ENCODE data around the gene CADM1.

CADM1 gene

GRCh38 chr11:115444542-115444941, 59.7 kb downstream of the CADM1 start:
- DNase-seq, result no peak

GRCh38 chr11:115439969-115440540, 64.2 kb downstream of the CADM1 start:
- DNase-seq, result no peak

DNA sequence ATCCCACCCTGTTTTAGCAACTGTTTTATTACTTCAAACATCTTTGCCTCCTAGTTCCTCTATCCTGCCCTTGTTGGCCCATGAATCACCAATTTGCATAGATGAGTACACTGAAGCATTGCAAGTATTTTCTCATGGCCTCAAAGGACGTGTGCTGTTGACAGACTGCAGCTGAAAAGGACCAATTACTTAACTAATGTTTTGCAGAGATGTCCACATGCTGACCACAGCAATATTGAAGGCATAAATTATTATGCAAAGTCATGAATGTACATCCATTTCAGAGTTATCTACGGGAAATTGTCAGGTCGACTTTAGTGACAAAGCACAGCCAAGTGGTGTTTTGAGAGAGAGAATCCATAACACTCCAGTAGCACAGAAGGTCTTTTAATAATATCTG, 64.8 kb downstream of the CADM1 start:
- no peak for DNase-seq

GRCh38 chr11:115437902-115438575, 66.2 kb downstream of the CADM1 start:
- no peak for DNase-seq

GRCh38 chr11:115430345-115430744, 73.9 kb downstream of the CADM1 start:
- DNase-seq, result no peak

DNA sequence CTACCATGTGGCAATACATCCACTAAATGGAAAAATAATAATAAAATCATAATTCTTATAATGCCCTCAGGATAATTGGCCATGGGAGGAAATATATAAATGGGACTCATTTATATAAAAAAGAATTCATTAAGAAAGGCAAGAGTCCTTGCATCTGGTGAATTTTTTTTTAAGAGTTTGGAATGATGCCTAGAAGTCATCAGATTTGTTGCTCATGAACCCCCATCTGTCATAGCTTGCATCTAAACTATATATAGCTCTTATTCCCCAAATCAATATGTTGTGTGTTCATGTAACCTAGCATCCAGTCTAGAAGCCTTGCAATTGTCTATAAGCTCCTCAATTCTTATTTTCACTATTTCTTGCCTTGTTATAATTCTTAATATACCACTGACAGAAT, 75.9 kb downstream of the CADM1 start:
- DNase-seq, result no peak

DNA sequence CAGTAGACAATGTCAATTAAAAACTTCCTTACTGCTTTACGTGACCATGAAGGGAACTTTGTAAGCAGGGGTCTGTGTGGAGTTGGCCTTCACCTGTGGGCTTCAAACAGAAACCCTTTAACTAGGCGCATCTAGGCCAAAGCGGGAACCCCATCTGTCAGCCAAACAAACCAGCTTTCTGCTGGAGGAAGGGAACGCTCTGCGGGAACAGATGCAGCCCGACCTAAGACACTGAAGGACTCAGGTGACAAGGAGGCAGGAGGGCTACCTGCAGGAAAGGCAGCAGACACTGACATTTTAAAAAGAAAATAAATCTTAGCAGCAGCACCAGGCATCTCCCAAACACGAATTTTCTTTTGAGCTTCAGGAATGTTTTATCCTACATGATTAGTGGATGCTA, 78.4 kb downstream of the CADM1 start:
- DNase-seq, result no peak

GRCh38 chr11:115425250-115425649, 79.0 kb downstream of the CADM1 start:
- DNase-seq, result no peak

DNA sequence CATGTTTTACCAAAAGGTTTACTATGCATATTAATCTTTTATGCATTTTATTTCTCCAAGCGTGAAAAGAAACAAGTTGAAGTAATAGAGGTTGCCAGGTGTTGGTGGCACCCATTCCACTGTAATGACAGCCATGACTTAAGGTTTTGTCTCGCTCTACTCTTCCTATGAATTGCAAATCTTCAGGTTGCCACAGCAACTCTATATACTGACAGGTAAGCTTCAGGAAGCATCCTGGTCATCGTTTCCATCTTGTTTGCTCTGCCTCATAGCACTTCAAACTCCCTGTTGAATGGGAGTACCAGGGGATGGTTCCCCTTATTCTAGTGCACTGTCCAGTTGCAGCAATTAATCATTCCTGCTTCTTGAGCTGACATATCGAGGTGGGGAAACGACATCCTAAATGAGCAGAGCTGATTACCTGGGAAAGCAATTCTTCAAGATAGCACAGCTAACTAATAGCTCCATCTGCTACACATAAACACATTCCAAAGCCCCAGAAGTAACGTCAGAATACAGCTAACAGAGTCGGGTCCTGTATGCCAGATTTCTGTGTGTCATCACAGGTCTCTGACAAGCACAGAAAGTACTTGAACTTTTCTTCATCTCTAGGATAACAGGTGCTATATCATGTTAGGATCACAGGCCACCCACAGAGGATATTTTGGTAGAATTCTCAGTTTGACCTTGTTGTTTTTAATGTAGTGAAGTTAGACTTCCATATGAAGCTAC, 80.3 kb downstream of the CADM1 start:
- DNase-seq, result no peak

GRCh38 chr11:115421992-115422689, 82.1 kb downstream of the CADM1 start:
- no peak for DNase-seq

DNA sequence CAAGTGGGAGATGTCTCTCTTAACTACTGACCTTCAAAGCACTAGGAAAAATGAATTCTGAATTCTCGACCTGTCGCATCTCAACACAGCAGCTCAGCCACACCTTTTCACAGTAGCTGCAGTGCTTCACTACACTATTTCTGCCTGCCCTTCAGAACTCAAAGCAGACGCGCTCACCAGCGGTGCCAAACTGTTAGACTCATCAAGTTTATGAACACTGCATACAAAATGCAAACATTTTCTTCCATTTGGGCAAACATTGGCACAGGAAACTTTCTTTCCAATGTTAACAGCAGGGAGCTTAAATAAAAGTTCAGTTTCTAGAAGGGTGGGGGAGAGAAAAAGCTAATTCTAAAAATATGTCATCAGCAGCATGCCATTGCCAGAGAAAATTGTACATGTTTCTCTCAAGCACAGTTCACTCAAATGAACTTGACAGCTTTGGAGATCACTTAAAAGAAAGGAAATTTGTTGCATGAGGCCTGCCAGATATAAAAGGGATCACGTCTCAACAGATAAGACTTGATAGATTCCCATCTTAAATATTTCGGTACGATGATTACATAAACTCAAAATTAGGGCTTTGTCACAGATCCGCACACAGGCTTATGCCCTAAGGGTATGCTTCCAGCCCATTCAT, 82.7 kb downstream of the CADM1 start:
- no peak for DNase-seq

GRCh38 chr11:115420505-115420904, 83.7 kb downstream of the CADM1 start:
- DNase-seq, result no peak

GRCh38 chr11:115418626-115419025, 85.6 kb downstream of the CADM1 start:
- DNase-seq, result no peak

GRCh38 chr11:115418081-115418480, 86.1 kb downstream of the CADM1 start:
- no peak for DNase-seq

DNA sequence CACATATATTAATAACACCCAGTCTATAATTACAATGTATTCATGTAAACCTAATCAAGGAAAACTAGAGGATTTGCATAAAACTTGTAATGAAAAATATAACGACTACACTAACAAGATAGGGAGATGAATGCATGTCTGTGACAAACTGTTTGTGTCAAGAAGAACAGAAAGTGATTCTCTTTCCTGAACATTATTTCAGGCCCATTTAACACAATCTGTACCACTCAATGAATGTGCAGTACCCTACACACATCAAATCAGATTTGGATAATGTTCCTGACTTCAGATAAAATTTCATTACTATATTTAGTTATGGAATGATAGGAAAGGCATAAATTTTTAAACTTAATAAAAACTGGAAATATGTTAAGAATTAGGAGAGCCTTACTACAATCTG, 93.1 kb downstream of the CADM1 start:
- DNase-seq, result no peak

- DNase-seq, result no peak
Observed at GRCh38 chr11:115409691-115410220, 94.5 kb downstream of the CADM1 start.

DNA sequence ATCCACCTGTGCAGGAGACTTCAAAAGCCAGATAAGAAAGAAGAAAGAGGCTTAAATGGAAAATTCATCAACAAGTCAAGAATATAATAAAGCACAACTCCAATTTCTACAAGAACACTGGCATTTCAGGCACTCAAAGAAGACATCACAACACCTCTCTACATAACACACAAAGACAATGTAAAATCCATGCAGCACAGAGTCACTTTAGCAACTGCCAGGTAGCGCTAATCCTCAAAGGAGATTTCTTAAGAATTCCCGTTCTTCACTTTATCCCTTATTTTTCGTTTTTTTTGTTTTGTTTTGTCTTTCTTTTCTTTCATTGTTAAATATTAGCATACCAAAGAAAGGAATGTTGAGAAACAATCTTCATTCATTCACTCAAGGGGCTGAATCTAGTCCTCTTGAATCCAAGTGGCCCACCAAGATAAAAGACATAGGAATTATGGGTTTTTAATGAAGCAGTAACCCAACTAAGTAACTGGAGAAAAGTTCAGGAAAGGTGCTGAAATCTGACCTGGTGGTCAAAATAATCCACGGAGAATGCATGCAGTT, 95.0 kb downstream of the CADM1 start:
- no peak for DNase-seq

DNA sequence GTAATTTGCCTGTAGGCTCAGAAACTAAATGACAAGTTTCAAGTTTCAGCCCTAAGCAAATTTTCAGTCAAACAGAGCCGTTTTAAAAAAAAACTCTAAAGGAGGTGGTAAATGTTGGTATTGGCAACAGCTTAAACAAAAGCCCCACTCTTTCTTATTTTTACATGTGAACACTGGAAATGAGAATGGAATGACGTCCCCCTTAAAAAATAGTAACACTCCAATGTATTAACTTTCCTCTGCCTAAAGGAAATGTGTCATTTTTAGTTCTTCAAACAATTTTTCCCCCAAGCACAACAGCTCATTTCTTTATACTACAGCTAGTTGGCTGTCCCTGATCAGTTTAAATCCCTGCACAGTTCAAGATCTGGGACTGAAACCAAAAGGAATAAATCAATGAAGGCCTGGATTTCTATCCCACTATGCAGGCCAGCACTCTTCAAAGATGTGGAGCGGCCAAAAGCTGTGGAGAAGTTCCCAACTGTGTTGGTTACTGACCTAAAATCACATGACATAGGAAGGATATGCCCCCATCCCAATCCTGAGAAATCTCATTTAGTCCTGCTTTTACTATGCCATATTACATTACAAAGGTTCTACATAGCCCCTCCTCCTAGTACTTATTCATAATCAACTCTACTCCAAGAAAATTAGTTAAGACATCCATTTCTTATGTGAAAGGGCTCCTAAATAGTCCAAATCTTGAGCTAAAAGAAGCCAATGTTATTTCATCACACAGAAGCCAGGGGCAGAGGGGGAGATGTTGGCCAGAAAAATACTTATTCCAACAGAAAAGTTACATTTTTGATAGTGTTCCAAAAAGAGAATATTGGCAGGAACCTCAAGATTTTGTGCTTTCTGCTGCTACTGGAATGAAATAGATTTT, 95.9 kb downstream of the CADM1 start:
- DNase-seq, result no peak

DNA sequence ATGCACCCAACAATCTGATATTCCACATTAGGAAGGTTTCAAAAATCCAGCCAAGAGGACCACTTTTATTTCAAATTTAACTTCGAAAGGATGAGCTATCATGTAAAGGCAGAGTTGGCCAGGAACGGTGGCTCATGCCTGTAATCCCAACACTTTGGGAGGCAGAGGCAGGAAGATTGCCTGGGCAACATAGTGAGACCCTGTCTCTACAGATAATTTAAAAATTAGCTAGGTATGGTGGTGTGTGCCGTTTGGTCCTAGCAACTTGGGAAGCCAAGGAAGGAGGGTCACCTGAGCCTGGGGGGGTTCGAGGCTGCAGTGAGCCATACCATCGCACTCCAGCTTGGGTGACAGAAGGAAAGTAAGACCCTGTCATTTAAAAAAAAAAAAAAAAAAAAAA, 96.7 kb downstream of the CADM1 start:
- no peak for DNase-seq

GRCh38 chr11:115406404-115406803, 97.8 kb downstream of the CADM1 start:
- no peak for DNase-seq

- DNase-seq, result no peak
Observed at GRCh38 chr11:115398333-115399080, 105.7 kb downstream of the CADM1 start.
